OCI-LY3 (cell line): Measurements from ENCODE around the gene SLC24A4.

Source experiments
- H2AFZ ChIP-seq: fragments of 200-600, 300-600 bp; shearing (Covaris generic); 2 replicates; pipeline ENCODE4 v1.6.0; 2014; ENCODE audit warnings: antibody characterized with exemption, low read depth, low read length
- H3K27ac ChIP-seq: fragments of 200-600, 300-600 bp; sonication (generic); 2 replicates; pipeline ENCODE4 v1.5.1; 2014; ENCODE audit warnings: mild to moderate bottlenecking, low read length, moderate library complexity, mixed read lengths
- H3K27me3 ChIP-seq: fragments of 200-600, 300-600 bp; sonication (generic); 2 replicates; pipeline ENCODE4 v1.6.1; 2014; ENCODE audit warnings: low read depth, low read length, mixed read lengths
- H3K36me3 ChIP-seq: fragments of 200-600, 300-600 bp; sonication (generic); replicated peaks from 2 replicates; pipeline ENCODE3; 2014; ENCODE audit warnings: low read depth, low read length, mixed read lengths
- H3K4me1 ChIP-seq: fragments of 300-600, 200-600 bp; sonication (generic); 2 replicates; pipeline ENCODE4 v1.6.1; 2014; ENCODE audit warnings: low read length, mixed read lengths
- H3K4me2 ChIP-seq: fragments of 200-600, 300-600 bp; sonication (generic); 2 replicates; pipeline ENCODE4 v1.6.1; 2014; ENCODE audit warnings: low read length, mixed read lengths
- H3K4me3 ChIP-seq: fragments of 300-600, 200-600 bp; sonication (generic); 2 replicates; pipeline ENCODE4 v1.5.1; 2014; ENCODE audit warnings: antibody characterized with exemption, mild to moderate bottlenecking, low read length, moderate library complexity
- H3K79me2 ChIP-seq: fragments of 300-600, 200-600 bp; shearing (Covaris generic); 2 replicates; pipeline ENCODE4 v1.6.1; 2014; ENCODE audit warnings: mild to moderate bottlenecking, low read length, mixed read lengths
- H3K9ac ChIP-seq: fragments of 300-600, 200-600 bp; shearing (Covaris generic); 2 replicates; pipeline ENCODE4 v1.6.0; 2014; ENCODE audit warnings: mild to moderate bottlenecking, low read length, moderate library complexity
- H3K9me3 ChIP-seq: fragments of 200-600, 300-600 bp; shearing (Covaris generic); 2 replicates; pipeline ENCODE4 v1.6.1; 2014; ENCODE audit warnings: low read length, mixed read lengths; ENCODE audit not compliant: insufficient read depth
- H4K20me1 ChIP-seq: fragments of 200-600, 300-600 bp; sonication (generic); 2 replicates; pipeline ENCODE4 v1.6.1; 2016; ENCODE audit warnings: low read length, mixed read lengths; ENCODE audit not compliant: insufficient read depth
- EZH2phosphoT487 ChIP-seq: fragments of 200-600 bp; shearing (Covaris generic); IDR thresholded peaks from 2 replicates; pipeline ENCODE4 v1.6.1; 2018; ENCODE audit warnings: antibody characterized with exemption, mixed run types, low read depth
- TF ChIP-seq, protein P1 (sequence below): fragments of 200-600, 300-600 bp; sonication (generic); IDR thresholded peaks from 2 replicates; pipeline ENCODE4 v1.5.1; 2014; ENCODE audit warnings: antibody characterized with exemption, low read length, low read depth

The SLC24A4 gene

GRCh38 chr14:92391726-92392125 lies 68.8 kb downstream of the SLC24A4 start:
- H3K27ac ChIP-seq: no peak overlapping the region

DNA sequence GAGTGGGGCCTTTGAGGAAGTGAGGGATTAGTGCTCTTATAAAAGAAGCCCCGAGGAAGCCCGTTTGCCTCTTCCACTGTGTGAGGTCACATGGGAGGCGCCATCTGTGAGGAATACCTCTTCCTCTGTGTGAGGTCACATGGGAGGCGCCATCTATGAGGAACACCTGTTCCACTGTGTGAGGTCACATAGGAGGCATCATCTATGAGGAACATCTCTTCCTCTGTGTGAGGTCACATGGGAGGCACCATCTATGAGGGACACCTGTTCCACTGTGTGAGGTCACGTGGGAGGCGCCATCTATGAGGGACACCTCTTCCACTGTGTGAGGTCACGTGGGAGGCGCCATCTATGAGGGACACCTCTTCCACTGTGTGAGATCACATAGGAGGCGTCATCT lies 69.7 kb downstream of the SLC24A4 start:
- Histone ChIP-seq H3K4me2 (no peak overlapping the region), H4K20me1 (no peaks in the 10 kb centered on the region), H3K36me3 (no peaks in the 10 kb centered on the region), H3K9ac (no peak overlapping the region), H3K79me2 (no peaks in the 10 kb centered on the region), H3K4me1 (peaks cover 41% of the 10 kb centered on the region), H3K27ac (no peak overlapping the region), H2AFZ (no peak overlapping the region), H3K27me3 (no peaks in the 10 kb centered on the region), H3K9me3 (no peaks in the 10 kb centered on the region), H3K4me3 (no peak overlapping the region)
- TF ChIP-seq EZH2phosphoT487: no peak
- TF ChIP-seq, protein P1, sequence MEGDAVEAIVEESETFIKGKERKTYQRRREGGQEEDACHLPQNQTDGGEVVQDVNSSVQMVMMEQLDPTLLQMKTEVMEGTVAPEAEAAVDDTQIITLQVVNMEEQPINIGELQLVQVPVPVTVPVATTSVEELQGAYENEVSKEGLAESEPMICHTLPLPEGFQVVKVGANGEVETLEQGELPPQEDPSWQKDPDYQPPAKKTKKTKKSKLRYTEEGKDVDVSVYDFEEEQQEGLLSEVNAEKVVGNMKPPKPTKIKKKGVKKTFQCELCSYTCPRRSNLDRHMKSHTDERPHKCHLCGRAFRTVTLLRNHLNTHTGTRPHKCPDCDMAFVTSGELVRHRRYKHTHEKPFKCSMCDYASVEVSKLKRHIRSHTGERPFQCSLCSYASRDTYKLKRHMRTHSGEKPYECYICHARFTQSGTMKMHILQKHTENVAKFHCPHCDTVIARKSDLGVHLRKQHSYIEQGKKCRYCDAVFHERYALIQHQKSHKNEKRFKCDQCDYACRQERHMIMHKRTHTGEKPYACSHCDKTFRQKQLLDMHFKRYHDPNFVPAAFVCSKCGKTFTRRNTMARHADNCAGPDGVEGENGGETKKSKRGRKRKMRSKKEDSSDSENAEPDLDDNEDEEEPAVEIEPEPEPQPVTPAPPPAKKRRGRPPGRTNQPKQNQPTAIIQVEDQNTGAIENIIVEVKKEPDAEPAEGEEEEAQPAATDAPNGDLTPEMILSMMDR: no peak

More at GRCh38 chr14:92391726-92392125, 68.8 kb downstream of the SLC24A4 start:
- no peak overlapping the region for H3K9ac ChIP-seq
- no peaks in the 10 kb centered on the region for H3K9me3 ChIP-seq
- no peaks in the 10 kb centered on the region for H4K20me1 ChIP-seq
- H3K4me2 ChIP-seq: 0 out of 2 replicates have a peak overlapping the region, but pooled peaks have one; percentile 11
- TF ChIP-seq EZH2phosphoT487: no peak
- TF ChIP-seq, protein P1: no peak
- no peaks in the 10 kb centered on the region for H3K36me3 ChIP-seq
- no peak overlapping the region for H3K4me3 ChIP-seq
- no peaks in the 10 kb centered on the region for H3K79me2 ChIP-seq
- H3K4me1 ChIP-seq: peaks cover 35% of the 10 kb centered on the region
- no peaks in the 10 kb centered on the region for H3K27me3 ChIP-seq
- H2AFZ ChIP-seq: no peak overlapping the region

DNA sequence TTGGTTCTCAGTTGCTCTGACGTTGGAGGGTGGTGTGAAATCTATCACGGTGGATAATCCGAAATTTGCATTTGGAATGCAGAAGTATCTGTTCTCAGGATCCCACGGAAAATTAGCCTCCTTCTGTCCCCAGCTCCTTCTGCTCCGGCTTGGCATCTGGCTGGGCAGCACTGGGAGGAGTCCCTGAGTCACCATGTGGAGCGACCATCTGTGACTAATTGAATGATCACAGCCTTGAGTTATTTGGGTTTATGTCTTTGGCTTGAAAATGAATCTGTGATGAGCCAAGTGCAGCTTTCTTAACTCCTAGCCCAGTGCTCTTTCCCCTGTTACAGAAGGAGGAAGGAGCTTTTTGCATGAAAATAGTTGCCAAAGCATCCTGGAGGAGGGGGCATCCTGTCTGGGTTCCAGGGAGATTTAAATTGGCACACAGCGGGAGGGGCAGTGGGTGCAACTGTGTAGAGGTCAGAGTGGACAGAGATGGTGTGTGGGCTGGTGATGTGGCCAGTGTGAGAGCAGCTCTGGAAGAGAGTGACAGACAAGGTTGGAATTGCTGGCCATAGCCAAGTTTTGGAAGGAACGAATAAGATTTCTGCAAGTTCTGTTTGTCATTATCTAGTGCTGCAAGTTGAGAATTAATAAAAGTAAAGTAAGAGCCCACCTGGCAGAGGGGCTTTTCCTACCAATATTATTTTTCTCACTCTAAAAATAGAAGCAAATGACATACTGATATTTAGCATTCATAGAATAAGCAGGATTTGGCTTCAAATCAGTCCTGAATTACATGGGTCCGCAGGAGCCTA lies 74.4 kb downstream of the SLC24A4 start:
- no peak overlapping the region for H2AFZ ChIP-seq
- no peak overlapping the region for H3K4me3 ChIP-seq
- H4K20me1 ChIP-seq: no peaks in the 10 kb centered on the region
- H3K79me2 ChIP-seq: no peaks in the 10 kb centered on the region
- peaks cover 7% of the 10 kb centered on the region for H3K9me3 ChIP-seq
- peaks cover 55% of the 10 kb centered on the region for H3K4me1 ChIP-seq
- TF ChIP-seq, protein P1: no peak
- no peak for TF ChIP-seq EZH2phosphoT487
- no peaks in the 10 kb centered on the region for H3K27me3 ChIP-seq
- H3K9ac ChIP-seq: no peak overlapping the region
- peaks cover 3% of the 10 kb centered on the region for H3K36me3 ChIP-seq
- H3K27ac ChIP-seq: no peak overlapping the region
- no peak overlapping the region for H3K4me2 ChIP-seq

GRCh38 chr14:92397953-92398564 lies 75.1 kb downstream of the SLC24A4 start:
- no peak for TF ChIP-seq EZH2phosphoT487
- TF ChIP-seq, protein P1: no peak
- Histone ChIP-seq H4K20me1 (no peaks in the 10 kb centered on the region), H3K4me2 (no peak overlapping the region), H2AFZ (no peak overlapping the region), H3K4me3 (no peak overlapping the region), H3K9me3 (peaks cover 14% of the 10 kb centered on the region), H3K27me3 (no peaks in the 10 kb centered on the region), H3K36me3 (peaks cover 9% of the 10 kb centered on the region), H3K27ac (no peak overlapping the region), H3K4me1 (peaks cover 56% of the 10 kb centered on the region), H3K79me2 (no peaks in the 10 kb centered on the region), H3K9ac (no peak overlapping the region)
